HG03575 (cell line): ENCODE data around the gene DSG3.

Experiments
- ATAC-seq: cut with Tn5 transposase; IDR thresholded peaks from one replicate; pipeline ENCODE4 v1.9.1; 2021; ENCODE audit not compliant: unreplicated experiment, insufficient number of reproducible peaks, low FRiP score; ENCODE audit errors: extremely low read depth

The DSG3 gene, protein sequence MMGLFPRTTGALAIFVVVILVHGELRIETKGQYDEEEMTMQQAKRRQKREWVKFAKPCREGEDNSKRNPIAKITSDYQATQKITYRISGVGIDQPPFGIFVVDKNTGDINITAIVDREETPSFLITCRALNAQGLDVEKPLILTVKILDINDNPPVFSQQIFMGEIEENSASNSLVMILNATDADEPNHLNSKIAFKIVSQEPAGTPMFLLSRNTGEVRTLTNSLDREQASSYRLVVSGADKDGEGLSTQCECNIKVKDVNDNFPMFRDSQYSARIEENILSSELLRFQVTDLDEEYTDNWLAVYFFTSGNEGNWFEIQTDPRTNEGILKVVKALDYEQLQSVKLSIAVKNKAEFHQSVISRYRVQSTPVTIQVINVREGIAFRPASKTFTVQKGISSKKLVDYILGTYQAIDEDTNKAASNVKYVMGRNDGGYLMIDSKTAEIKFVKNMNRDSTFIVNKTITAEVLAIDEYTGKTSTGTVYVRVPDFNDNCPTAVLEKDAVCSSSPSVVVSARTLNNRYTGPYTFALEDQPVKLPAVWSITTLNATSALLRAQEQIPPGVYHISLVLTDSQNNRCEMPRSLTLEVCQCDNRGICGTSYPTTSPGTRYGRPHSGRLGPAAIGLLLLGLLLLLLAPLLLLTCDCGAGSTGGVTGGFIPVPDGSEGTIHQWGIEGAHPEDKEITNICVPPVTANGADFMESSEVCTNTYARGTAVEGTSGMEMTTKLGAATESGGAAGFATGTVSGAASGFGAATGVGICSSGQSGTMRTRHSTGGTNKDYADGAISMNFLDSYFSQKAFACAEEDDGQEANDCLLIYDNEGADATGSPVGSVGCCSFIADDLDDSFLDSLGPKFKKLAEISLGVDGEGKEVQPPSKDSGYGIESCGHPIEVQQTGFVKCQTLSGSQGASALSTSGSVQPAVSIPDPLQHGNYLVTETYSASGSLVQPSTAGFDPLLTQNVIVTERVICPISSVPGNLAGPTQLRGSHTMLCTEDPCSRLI

DNA sequence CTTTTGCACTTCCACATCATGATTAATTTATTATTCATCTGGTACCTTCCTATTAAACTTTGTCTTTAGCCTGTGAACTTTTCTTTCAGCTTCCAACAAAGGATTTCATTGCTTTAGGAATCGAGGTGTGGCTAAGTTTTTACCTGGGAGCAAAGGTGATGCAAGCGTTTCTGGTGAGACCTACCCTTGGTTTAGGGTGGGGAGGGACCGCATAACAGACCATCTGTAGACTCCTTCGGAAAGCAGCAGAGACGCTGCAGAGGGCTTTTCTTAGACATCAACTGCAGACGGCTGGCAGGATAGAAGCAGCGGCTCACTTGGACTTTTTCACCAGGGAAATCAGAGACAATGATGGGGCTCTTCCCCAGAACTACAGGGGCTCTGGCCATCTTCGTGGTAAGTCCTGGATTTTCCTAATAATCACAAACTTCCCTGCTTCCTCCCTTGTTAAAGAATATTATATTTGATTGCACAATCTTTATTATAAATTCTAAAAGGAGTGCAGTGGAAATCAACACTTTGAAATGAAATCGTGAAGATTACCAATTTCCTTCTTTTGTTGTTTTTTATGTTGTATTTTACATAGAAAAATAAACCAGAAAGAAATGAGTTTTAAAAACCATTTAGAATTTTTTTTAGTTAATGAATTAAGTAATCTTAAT lies at the start of gene DSG3:
Gene DSG3, plus strand, starts transcription at position 212 of the 662 bp plus-strand sequence. Its CDS starts 137 bp downstream, at position 349.
- ATAC-seq, result no peak

- no peak for ATAC-seq
Observed at GRCh38 chr18:31398191-31398590, 49.4 kb upstream of the DSG3 start.

GRCh38 chr18:31399306-31400032 lies 48.1 kb upstream of the DSG3 start:
- ATAC-seq, result no peak

DNA sequence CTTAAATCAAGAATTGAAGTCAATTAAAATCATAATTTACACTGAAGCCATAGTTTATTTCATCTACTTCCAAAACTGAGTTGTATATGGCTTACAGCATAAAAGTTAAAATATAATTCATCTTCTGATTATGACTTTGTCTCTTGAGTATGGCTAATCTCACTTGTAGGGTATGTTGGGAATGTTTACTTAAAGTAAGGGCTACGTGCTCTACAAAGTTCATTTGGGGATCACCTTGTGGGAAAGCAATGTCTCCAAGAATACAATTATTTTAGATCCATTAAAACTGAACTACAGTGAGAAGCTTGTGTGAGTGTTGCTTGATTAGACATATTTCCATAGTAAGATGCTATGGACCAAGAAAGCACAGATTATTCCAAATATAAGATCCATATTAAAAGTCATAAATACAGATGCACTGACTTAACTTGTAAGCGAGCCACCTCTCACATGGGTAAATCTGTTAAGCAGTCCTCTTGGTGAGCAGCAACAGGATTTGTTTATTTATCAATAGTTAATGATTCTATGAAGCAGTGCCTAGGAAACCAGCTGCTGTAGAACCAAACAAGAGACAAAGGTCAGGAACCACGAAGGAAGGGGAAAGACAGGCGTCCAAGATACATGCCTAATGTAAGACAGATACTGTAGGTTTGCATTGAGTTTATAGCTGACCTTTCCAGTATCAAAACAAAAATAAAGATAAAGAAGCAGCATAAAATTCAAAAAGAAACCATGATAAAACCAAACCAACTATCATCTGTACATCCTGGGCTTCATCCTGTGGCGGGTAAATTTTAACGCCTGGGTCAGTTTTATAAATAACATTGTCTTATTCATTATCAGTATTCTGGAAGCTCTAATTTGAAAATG lies 46.1 kb upstream of the DSG3 start:
- ATAC-seq, result no peak

DNA sequence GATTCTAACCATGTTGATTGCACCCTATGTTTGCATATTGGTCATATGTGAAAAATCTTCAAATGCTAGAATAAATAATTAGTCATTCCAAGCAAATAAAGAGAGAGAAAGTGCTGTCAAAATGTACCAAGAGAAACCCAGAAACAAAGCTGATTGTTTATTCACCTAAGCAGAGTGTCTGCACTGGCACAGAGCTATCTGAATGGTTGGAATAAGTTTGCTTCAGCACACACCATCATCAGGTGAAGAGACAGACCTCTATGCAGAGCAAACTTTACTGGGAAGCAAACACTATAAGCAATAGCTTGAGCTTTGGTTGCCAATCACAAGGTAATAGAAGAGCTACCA lies 45.5 kb upstream of the DSG3 start:
- ATAC-seq, result no peak

DNA sequence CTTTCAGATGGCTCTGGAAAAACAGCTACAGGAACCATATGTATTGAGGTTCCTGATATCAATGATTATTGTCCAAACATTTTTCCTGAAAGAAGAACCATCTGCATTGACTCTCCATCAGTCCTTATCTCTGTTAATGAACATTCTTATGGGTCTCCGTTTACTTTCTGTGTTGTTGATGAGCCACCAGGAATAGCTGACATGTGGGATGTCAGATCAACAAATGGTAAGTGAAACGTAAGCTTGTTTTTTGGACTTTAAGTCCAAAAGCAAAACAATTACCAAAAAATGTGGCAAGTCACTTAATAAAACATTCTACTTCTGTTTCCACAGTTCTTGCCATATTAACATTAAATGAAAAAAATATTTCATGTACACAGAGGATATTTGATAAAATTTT lies 44.1 kb upstream of the DSG3 start:
- no peak for ATAC-seq

DNA sequence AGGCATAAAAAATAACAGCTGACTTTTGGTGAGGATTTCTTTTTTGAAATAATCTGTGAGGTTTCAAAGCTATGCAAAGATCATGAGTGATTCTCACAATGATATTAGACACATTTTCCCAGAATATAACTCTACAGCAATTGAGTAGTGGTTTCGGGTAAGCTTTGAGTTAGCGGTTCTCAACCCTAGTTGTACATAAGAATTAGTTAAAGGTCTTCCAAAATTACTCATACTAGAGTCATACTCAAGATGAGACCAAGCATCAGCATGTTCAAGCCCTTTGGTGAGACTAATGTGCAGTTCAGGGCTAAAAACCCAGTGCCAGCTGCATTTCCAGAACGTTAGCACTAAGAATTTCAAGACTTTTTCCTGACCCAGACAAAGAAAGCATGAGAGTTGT lies 39.9 kb upstream of the DSG3 start:
- no peak for ATAC-seq

- no peak for ATAC-seq
Observed at GRCh38 chr18:31409276-31409675, 38.3 kb upstream of the DSG3 start.

- ATAC-seq, result no peak
Observed at GRCh38 chr18:31410716-31411483, 36.6 kb upstream of the DSG3 start.

DNA sequence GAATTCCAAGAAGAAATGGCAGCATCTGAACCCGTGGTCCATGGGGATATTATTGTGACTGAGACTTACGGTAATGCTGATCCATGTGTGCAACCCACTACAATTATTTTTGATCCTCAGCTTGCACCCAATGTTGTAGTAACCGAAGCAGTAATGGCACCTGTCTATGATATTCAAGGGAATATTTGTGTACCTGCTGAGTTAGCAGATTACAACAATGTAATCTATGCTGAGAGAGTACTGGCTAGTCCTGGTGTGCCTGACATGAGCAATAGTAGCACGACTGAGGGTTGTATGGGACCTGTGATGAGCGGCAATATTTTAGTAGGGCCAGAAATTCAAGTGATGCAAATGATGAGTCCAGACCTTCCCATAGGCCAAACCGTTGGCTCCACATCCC lies 34.4 kb upstream of the DSG3 start:
- no peak for ATAC-seq

DNA sequence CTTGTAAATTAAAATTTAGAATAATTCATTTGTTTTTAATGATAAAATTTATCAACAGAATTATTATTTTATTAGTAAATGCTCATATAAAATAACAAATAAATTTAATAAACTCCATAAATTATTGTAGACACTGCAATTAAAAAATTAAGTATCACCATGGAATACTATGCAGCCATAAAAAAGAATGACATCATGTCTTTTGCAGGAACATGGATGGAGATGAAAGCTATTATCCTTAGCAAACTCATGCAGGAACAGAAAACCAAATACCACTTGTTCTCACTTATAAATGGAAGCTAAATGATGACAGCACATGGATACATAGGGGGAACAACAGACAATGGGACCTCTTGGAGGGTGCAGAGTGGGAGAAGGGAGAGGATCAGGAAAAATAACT lies 29.7 kb upstream of the DSG3 start:
- ATAC-seq, result no peak

DNA sequence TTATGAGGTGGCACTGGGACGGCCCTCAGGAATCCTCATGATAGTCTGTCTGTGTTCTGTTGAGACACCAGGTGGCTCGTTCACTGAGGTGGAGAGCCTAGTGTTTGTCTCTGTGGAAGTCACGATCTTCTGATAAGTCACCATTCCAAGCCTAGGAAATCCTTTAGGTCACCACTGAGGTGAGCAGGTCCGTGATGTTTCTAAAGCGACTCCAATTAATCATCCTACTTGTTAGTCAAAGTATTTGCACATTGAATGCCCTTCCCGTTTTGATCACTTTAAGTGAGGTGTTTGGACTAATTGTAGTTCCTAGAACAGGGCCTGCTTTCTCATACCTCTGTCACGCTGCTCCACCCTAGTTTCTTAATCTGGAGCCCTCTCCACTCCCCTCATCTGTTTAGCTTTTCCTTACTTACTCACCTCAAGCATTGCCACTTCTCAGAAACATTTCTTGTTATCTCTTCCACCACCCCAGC lies 28.0 kb upstream of the DSG3 start:
- ATAC-seq, result no peak

DNA sequence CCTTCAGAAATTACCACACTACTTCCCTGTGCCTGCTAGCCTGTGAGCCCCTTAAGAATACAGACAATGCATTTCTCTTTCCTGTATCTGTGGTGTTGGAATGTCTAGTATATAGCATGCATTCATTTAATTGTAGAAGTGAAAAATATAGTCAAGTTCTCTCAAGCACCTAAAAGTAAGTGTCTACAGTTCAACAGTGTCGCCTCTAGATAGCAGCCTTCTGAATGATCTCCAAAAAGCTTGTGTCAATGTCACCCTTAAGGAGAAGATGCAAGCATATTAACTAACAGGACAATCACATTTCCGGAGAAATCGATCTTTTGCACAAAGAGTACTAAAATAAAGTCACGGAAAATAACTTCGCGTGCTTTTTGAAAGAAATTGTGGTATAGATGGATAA lies 27.5 kb upstream of the DSG3 start:
- no peak for ATAC-seq

DNA sequence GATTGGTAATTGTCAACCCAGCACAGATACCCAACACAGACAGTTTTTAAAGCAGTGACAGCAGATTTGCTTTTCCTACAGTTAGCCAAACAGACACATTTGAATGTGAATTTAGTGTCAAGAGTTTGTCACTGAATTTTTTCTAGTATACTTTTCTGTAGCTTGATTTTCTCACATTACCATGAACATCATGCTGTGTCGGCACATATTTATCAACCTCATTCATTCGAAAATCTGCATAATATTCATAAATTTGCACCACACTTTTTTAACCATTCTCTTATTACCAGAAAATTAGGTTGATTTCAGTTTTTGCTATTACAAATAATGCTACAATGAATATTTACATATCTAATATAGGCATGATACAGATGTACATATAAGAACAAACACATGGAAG lies 27.0 kb upstream of the DSG3 start:
- no peak for ATAC-seq

DNA sequence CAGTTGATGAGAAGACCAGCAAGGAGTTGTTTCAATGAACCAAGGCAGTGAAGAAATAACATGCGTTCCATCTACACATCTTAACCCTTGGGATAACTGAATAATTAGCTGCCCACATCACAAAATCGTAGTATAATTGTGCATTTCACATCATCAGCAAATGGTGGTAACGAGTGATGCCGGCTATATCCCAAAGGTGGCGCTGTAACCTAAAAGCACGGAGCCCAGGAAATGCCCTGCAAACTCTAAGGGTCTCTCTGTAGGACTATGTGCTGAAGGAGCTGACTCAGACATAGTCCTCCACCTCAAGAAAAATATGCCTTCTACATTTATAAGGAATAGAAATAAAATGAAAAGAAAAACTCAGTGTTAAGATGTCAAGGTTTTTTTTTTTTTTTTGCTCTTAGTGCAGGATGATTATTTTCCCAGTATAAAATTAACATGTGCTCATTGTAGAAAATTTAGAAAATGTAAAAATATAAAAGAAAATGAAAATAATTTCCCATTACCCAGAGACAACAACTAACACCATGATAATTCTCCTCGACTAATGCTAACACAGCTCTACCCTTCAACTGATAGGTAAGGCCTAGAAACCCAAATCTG lies 23.1 kb upstream of the DSG3 start:
- ATAC-seq, result no peak

DNA sequence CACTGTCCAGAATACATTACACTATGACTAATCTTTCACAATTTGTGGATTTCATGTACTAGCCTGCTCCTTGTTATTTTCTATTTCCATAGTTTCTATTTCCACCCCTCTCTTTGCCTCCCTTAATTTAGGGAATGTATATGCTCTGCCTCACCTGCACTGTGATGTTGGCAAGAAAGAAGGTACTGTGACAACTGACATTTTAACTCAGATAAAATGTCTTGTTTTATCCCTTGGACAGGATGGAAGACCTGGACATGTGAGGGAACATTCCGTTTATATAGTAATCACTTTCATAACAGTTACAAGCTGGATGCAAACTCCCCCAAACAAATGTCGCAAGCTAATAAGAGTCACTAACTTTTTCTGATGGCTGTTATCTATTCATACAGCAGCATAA lies 21.5 kb upstream of the DSG3 start:
- no peak for ATAC-seq

GRCh38 chr18:31426871-31427406 lies 20.6 kb upstream of the DSG3 start:
- no peak for ATAC-seq
